ENCODE results near the gene AP3D1.

The AP3D1 gene

GRCh38 chr19:2126879-2127518, 24.4 kb downstream of the AP3D1 start:
- DNase-seq: no peak

- no peak for DNase-seq
Measured at GRCh38 chr19:2123682-2124387, 27.5 kb downstream of the AP3D1 start.

GRCh38 chr19:2122982-2123381, 28.4 kb downstream of the AP3D1 start:
- no peak for DNase-seq

DNA sequence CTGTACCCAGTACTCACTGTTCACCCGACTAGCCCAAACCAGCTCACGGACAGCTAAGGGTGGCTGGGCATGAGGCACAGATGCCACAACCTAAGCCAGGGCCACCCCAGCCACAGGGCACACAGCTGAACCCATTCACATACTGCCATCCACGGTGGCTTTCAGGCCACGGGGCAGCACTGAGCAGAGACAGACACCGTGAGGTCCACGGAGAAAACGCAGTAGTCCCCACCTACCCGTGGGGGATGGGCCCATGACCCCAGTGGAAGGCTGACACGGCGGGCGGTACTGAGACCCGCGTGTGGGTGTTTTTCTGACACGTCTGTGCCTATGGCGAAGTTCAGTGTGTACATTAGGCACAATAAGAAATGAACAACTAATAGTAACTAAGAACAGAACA, 29.1 kb downstream of the AP3D1 start:
- DNase-seq: no peak

GRCh38 chr19:2121416-2122051, 29.8 kb downstream of the AP3D1 start:
- no peak for DNase-seq

DNA sequence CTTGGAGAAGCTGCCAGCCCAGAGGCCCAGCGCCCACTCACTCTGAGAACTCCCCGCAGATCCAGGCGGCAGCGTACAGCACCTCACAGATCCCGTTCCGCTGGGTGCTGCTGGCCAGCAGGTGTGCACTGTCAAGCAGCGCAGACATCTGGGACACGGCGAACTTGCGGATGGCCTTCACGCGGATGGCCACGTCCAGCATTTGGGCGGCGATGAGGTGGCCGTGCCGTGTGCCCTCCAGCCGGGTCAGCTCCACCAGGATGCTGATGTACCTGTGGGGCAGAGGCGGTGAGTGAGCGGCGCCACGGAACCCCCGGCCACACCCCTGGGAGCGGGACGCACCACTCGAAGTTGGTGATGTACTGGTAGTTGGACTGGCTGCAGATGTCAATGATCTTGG, 30.5 kb downstream of the AP3D1 start:
- DNase-seq: no peak

GRCh38 chr19:2119921-2120785, 31.2 kb downstream of the AP3D1 start:
- DNase-seq: no peak

- no peak for DNase-seq
Measured at GRCh38 chr19:2118438-2118837, 32.9 kb downstream of the AP3D1 start.

- no peak for DNase-seq
Measured at GRCh38 chr19:2117215-2117960, 34.0 kb downstream of the AP3D1 start.

GRCh38 chr19:2116507-2116906, 34.9 kb downstream of the AP3D1 start:
- no peak for DNase-seq

GRCh38 chr19:2115911-2116426, 35.4 kb downstream of the AP3D1 start:
- no peak for DNase-seq

- DNase-seq: no peak
Measured at GRCh38 chr19:2115324-2115723, 36.0 kb downstream of the AP3D1 start.

- DNase-seq: no peak
Measured at GRCh38 chr19:2114821-2115220, 36.5 kb downstream of the AP3D1 start.

GRCh38 chr19:2114218-2114617, 37.1 kb downstream of the AP3D1 start:
- DNase-seq: no peak

- DNase-seq: no peak
Measured at GRCh38 chr19:2113439-2114211, 37.7 kb downstream of the AP3D1 start.

- no peak for DNase-seq
Measured at GRCh38 chr19:2112516-2113320, 38.6 kb downstream of the AP3D1 start.

DNA sequence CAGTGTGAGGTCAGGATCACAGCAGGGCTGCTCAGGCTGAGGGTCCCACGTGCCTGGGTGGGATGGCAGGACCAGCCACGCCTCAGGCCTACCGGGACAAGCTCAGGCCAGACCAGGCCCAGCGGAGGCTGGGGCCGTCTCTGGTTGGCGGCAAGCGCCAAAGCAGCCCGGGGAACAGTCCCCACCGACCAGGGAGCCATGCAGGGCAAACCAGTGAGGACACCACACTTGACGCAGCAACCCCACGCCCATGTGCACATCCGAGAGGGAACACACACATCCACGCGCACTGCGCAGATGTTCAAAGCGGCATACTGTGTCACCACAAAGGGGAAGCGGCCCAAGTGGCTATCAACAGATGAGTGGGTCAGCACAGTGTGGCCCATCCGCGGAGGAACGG, 39.5 kb downstream of the AP3D1 start:
- DNase-seq: no peak

DNA sequence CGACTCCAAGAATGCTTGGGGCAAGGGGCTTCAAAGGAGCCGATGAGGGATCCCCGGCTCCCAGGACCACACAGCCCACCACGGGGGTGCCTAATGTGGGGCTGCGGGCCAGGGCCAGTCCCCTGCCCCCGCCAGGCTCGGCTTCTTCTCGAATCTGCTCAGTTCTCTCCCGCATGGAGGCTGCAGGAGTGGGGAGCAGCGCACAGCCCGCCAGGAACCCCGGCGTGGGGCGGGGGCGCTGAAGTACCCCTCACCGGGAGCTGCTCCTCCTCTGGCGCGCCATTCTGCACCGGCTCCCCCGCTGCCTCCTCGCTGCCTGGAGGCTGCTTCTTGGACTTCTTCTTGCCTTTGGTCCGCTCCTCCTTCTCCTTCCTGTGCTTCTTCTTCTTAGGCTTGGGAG, 39.9 kb downstream of the AP3D1 start:
- no peak for DNase-seq

GRCh38 chr19:2110822-2111221, 40.5 kb downstream of the AP3D1 start:
- DNase-seq: no peak

- DNase-seq: no peak
Measured at GRCh38 chr19:2109046-2109864, 42.1 kb downstream of the AP3D1 start.

Measured in inflammatory macrophage treated with lipopolysaccharide for 4 hours (primary cell).